Kidney epithelial cell (primary cell): ENCODE results near the gene ATF4. TPM values are rescaled to one million over a fixed set of nuclear protein-coding genes. Genes with fewer than 3 reads are reported as not detected.

Source experiments
- DNase-seq: peaks from one replicate; pipeline ENCODE4 v3.0.0-alpha.2; 2010; ENCODE audit warnings: low read depth
- H3K27me3 ChIP-seq: 2 replicates; pipeline ENCODE4 v1.6.0; 2011; ENCODE audit warnings: low read length; ENCODE audit not compliant: control insufficient read depth, insufficient read depth
- H3K36me3 ChIP-seq: 2 replicates; pipeline ENCODE4 v1.5.1; 2011; ENCODE audit warnings: low read length; ENCODE audit not compliant: control insufficient read depth, insufficient read depth
- H3K4me3 ChIP-seq: 2 replicates; pipeline ENCODE4 v1.5.1; 2011; ENCODE audit warnings: low read depth, mild to moderate bottlenecking, control low read depth, low read length
- CTCF ChIP-seq: IDR thresholded peaks from 2 replicates; pipeline ENCODE4 v1.5.1; 2011; ENCODE audit warnings: mild to moderate bottlenecking, moderate library complexity, low read length, control low read depth, inconsistent platforms; ENCODE audit not compliant: insufficient read depth, poor library complexity, severe bottlenecking
- total RNA-seq: library from RNA; depleted of rRNA; stranded (reverse); fragments of >200 nt; gene quantifications from 2 replicates; pipeline ENCODE4 v1.2.3, GENCODE V29; 2015

Gene ATF4
- total RNA-seq, 1 donor from 2014 or later = 763 TPM

DNA sequence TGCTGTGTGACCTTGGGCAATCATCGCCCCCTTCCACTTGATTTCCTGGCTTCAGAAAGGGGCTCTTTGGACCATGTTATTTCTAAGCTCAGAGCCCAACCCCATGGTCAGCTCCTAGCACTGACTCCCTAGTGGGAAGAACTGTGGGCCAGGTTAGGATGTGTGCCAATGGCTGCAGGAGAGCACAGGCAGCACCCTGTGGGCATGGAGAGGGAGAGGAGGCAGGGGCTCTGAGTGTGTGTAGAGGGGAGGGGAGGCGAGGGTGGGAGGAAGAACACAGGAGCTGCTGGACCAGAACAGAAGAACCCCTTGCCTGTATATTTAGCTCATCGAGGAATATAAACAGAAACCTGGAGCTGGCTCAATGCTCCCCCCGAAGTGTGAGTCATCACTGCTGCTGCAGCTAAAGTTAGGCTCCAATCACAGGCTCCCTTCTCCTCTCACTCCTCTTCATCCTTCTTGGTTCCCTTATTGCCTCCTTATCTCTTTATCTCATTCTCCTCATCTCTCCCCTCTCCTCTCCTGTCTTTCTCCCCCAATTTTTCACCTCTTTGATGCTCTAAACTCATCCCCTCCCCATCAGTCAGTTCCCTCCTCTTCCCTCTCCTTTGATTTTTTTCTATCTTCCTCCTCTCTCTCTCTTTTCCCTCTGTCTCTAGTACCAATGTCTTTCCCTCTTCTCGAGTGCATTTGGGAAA, 26.7 kb downstream of the ATF4 start:
- Histone ChIP-seq H3K4me3 (no peak overlapping the region), H3K36me3 (no peaks in the 10 kb centered on the region), H3K27me3 (peaks cover 21% of the 10 kb centered on the region)
- no peak for TF ChIP-seq CTCF
- DNase-seq = no peak

GRCh38 chr22:39547587-39547947, 27.2 kb downstream of the ATF4 start:
- TF ChIP-seq CTCF = no peak
- Histone ChIP-seq H3K27me3 (peaks cover 23% of the 10 kb centered on the region), H3K36me3 (no peaks in the 10 kb centered on the region), H3K4me3 (no peak overlapping the region)
- DNase-seq = no peak

DNA sequence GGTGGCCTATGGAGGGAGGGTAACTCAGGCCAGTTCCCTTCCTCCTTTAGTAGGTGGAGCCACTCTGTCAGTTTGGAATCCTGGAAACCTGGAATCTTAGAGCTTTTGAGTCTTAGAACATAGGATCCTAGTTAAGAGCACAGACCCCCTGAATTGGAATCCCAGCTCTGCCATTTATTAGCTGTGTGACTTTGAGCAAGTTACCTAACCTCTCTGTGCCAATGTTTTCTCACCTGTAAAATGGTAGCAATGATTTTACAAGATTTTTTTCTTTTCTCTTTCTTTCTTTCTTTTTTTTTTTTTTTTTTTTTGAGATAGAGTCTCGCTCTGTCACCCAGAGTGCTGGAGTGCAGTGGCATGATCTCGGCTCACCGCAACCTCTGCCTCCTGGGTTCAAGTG, 33.1 kb downstream of the ATF4 start:
- Histone ChIP-seq H3K27me3 (peaks cover 54% of the 10 kb centered on the region), H3K36me3 (no peaks in the 10 kb centered on the region), H3K4me3 (no peak overlapping the region)
- no peak for DNase-seq
- no peak for TF ChIP-seq CTCF

GRCh38 chr22:39554151-39554550, 33.8 kb downstream of the ATF4 start:
- no peaks in the 10 kb centered on the region for H3K36me3 ChIP-seq
- H3K4me3 ChIP-seq = no peak overlapping the region
- no peak for DNase-seq
- peaks cover 61% of the 10 kb centered on the region for H3K27me3 ChIP-seq
- no peak for TF ChIP-seq CTCF

DNA sequence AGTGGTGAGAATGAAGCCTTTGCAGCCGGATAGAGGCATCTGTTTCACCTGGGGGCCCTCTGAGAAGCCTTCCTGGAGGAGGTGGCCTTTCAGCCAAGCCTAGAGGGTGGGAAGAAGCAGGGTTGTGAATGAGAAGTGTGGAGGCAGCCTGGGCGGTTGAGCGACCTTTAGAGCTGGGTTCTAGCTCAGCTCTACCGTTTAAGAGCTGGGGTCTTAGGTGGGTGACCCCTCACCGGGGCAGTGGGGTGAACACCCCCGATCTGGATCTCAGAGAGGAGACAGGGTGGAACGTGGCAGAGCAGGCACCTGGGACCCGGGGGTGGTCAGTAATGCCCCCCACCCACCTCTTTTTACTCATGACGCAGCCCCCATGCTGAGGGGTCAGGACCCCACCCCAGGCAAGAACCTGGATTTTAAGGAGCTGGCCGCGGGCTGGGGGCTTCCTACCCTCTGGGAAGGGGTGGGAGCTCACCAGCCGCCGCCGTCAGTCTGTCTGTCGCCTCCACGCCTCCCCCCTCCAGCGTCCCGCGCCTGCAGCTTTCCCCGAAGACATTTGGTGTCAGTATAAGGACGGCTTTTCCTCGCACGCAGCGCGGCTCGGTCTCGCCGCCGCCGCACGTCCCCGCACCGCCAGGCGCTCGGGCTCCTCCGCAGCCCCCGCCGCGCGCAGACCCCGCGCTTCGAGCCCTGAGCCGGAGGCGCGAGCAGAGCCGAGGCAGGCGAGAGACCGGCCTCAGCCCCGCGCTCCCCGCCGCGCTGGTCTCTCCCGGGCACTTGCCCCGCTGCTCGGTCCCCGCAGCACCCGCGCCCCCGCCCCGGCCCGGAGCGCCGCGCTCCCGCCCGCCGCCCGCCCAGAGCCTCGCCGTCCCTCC, 36.8 kb downstream of the ATF4 start:
- Histone ChIP-seq H3K4me3 (no peak overlapping the region), H3K36me3 (no peaks in the 10 kb centered on the region), H3K27me3 (peaks cover 71% of the 10 kb centered on the region)
- no peak for TF ChIP-seq CTCF
- DNase-seq = no peak

DNA sequence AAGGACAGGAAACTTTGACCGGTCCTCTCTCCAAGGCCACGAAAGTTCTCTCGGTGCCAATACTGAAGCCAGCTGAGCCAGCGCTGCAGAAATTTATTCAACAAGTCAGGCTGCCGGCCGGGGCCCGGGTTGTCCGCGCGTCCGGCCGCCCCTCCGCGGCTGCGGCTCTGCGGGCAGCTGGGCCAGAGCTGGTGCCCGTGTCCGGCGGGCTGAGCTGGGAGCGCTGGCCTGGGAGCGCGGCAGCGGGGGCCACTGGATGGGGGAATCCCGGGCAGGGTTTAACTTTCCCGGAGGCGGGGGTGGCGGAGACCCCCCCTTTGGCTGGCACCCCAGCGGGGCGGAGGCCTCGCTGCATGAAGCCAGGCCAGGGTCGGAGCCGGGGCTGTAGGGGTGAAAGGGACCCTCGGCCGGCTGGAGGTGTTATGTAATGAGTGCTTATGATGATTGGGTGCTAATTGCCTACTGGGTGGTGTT, 37.9 kb downstream of the ATF4 start:
- Histone ChIP-seq H3K36me3 (no peaks in the 10 kb centered on the region), H3K27me3 (peaks cover 70% of the 10 kb centered on the region)
- TF ChIP-seq CTCF = no peak

More for the DNA sequence above, 37.9 kb downstream of the ATF4 start:
- no peak overlapping the region for H3K4me3 ChIP-seq
- DNase-seq = no peak
